Gastroesophageal sphincter (tissue), 3 donors: Measurements from ENCODE around the gene RNF157.

Experiments
- POLR2A ChIP-seq, 2 donors: fragments of 450-650 bp; IDR thresholded peaks; one replicate each; pipeline ENCODE4 v1.6.1; 2017; ENCODE audit warnings: antibody characterized with exemption in 2 of 2, mild to moderate bottlenecking in 2 of 2, moderate library complexity in 1 of 2
- TF ChIP-seq, protein P1 (sequence below), 4 experiments: fragments of 200-600 bp in 2 of 4; fragments of 450-650 bp in 2 of 4; sonication (generic) in 1 of 4; IDR thresholded peaks; one replicate each; pipeline ENCODE4 v1.5.1; 2017 to 2019; ENCODE audit warnings: antibody characterized with exemption in 4 of 4, mild to moderate bottlenecking in 2 of 4, moderate library complexity in 2 of 4

DNA sequence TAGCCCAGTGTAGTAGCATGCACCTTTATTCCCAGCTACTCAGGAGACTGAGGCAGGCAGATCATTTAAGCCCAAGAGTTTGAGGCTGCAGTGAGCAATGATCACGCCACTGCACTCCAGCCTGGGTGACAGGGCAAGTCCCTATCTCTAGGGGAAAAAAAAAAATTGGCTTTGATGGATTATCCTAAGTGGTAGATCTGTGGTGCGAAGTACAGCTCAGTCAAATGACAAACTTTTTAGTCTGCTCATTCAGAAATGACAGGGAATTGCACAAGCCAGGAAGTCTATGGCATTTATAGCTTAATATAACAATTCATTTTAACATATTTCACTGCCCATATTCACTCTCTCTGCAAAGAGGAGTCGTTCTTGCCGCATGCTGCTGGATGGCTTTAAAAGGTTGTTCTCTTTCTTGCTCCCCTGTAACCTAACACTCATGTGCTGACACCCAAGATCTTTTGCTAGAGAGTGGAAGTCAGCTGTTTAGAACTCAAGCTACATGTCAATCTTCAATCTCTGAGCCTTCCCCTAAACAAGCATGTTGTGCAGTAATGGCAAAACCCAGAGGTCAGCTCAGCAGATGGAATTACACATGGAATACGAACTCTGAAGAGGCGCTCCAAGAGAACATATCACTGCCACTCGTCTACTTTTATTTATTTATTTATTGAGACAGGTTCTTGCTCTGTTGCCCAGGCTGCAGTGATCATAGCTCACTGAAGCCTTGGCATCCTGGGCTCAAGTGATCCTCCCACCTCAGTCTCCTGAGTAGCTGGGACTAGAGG lies 32.8 kb downstream of the RNF157 start:
- TF ChIP-seq, protein P1, sequence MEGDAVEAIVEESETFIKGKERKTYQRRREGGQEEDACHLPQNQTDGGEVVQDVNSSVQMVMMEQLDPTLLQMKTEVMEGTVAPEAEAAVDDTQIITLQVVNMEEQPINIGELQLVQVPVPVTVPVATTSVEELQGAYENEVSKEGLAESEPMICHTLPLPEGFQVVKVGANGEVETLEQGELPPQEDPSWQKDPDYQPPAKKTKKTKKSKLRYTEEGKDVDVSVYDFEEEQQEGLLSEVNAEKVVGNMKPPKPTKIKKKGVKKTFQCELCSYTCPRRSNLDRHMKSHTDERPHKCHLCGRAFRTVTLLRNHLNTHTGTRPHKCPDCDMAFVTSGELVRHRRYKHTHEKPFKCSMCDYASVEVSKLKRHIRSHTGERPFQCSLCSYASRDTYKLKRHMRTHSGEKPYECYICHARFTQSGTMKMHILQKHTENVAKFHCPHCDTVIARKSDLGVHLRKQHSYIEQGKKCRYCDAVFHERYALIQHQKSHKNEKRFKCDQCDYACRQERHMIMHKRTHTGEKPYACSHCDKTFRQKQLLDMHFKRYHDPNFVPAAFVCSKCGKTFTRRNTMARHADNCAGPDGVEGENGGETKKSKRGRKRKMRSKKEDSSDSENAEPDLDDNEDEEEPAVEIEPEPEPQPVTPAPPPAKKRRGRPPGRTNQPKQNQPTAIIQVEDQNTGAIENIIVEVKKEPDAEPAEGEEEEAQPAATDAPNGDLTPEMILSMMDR (IDR thresholded peaks at IDR 0.05): no peak
- TF ChIP-seq POLR2A (IDR thresholded peaks at IDR 0.05): no peak
